ENCODE results near the gene PGS1.
A peak's percentile ranks its signal among the peaks of the same experiment; 100 is the strongest.
"Not testable (repeated sequence)": the region's sequence is repeated elsewhere in the genome, so short reads cannot be mapped to it uniquely, and the experiment has no call there.

PGS1 gene

GRCh38 chr17:78378225-78379130 is at the start of gene PGS1:
Gene PGS1 (plus strand): TSS chr17:78378649. CDS start chr17:78378666, 17 bp downstream.
- peak; percentile 83 for DNase-seq

GRCh38 chr17:78329263-78330059 is 49.0 kb upstream of the PGS1 start:
- DNase-seq = peak; percentile 51

- DNase-seq = no peak
Measured at GRCh38 chr17:78330570-78331224, 47.8 kb upstream of the PGS1 start.

GRCh38 chr17:78331355-78331754 is 47.1 kb upstream of the PGS1 start:
- not testable (repeated sequence) for DNase-seq

GRCh38 chr17:78332991-78333390 is 45.5 kb upstream of the PGS1 start:
- DNase-seq = no peak

- no peak for DNase-seq
Measured at GRCh38 chr17:78335209-78335608, 43.2 kb upstream of the PGS1 start.

- DNase-seq = no peak
Measured at GRCh38 chr17:78337244-78338109, 41.0 kb upstream of the PGS1 start.

GRCh38 chr17:78338486-78339259 is 39.8 kb upstream of the PGS1 start:
- DNase-seq = no peak

- DNase-seq = no peak
Measured at GRCh38 chr17:78340183-78340955, 38.1 kb upstream of the PGS1 start.

GRCh38 chr17:78341559-78342448 is 36.6 kb upstream of the PGS1 start:
- peak; percentile 90 for DNase-seq

- peak; percentile 92 for DNase-seq
Measured at GRCh38 chr17:78342449-78343186, 35.8 kb upstream of the PGS1 start.

- peak; percentile 93 for DNase-seq
Measured at GRCh38 chr17:78343187-78343542, 35.3 kb upstream of the PGS1 start.

GRCh38 chr17:78343543-78344201 is 34.8 kb upstream of the PGS1 start:
- DNase-seq = no peak

GRCh38 chr17:78344666-78345065 is 33.8 kb upstream of the PGS1 start:
- DNase-seq = no peak

- no peak for DNase-seq
Measured at GRCh38 chr17:78345172-78345571, 33.3 kb upstream of the PGS1 start.

- no peak for DNase-seq
Measured at GRCh38 chr17:78345791-78346494, 32.5 kb upstream of the PGS1 start.

- no peak for DNase-seq
Measured at GRCh38 chr17:78346605-78347250, 31.7 kb upstream of the PGS1 start.

Measured in right hindlimb (tissue), 1 donor.